Amniotic epithelial cell (primary cell): ENCODE measurements around the gene TDRD6.
"Not testable (repeated sequence)": the region's sequence is repeated elsewhere in the genome, so short reads cannot be mapped to it uniquely, and the experiment has no call there.

ENCODE experiments used
- DNase-seq: peaks from one replicate; pipeline ENCODE4 v3.0.0-alpha.2; 2010; ENCODE audit warnings: low read depth

TDRD6 gene, protein sequence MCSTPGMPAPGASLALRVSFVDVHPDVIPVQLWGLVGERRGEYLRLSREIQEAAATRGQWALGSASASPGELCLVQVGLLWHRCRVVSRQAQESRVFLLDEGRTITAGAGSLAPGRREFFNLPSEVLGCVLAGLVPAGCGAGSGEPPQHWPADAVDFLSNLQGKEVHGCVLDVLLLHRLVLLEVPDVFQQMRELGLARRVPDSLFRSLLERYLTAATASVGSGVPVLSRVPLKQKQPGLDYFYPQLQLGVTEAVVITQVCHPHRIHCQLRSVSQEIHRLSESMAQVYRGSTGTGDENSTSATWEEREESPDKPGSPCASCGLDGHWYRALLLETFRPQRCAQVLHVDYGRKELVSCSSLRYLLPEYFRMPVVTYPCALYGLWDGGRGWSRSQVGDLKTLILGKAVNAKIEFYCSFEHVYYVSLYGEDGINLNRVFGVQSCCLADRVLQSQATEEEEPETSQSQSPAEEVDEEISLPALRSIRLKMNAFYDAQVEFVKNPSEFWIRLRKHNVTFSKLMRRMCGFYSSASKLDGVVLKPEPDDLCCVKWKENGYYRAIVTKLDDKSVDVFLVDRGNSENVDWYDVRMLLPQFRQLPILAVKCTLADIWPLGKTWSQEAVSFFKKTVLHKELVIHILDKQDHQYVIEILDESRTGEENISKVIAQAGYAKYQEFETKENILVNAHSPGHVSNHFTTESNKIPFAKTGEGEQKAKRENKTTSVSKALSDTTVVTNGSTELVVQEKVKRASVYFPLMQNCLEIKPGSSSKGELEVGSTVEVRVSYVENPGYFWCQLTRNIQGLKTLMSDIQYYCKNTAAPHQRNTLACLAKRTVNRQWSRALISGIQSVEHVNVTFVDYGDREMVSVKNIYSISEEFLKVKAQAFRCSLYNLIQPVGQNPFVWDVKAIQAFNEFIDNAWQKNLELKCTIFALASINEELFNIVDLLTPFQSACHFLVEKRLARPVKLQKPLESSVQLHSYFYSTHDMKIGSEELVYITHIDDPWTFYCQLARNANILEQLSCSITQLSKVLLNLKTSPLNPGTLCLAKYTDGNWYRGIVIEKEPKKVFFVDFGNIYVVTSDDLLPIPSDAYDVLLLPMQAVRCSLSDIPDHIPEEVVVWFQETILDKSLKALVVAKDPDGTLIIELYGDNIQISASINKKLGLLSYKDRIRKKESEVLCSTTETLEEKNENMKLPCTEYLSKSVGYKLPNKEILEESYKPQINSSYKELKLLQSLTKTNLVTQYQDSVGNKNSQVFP (N-terminal part only)

DNA sequence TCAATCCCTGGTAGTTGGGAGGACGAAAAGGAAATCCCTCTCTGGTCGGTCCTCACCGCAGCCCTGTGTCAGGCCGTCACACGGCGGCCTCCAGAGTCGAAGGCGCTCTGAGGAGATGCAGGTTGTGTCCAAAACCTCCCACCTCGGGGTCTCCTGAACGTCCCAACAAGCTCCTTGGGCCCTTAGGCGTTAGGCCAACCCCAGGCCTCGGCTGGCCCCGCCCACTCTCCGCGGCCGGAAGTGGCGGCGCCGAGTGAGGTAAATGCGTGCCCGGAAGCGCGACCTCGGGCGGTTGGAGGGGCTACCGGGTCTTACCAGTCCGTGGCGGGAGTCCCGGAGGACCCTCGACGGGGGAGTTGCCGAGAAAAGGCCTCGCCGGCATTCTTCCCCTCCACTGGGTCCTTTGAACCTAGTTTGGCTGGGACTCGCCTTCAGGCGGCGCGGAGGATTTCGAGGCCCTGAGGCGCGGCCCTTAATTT, at the start of gene TDRD6:
TSS of gene TDRD6 (plus strand) at position 267 of the 479 bp plus-strand sequence. CDS start 244 bp downstream, outside the sequence.
- no peak for DNase-seq

DNA sequence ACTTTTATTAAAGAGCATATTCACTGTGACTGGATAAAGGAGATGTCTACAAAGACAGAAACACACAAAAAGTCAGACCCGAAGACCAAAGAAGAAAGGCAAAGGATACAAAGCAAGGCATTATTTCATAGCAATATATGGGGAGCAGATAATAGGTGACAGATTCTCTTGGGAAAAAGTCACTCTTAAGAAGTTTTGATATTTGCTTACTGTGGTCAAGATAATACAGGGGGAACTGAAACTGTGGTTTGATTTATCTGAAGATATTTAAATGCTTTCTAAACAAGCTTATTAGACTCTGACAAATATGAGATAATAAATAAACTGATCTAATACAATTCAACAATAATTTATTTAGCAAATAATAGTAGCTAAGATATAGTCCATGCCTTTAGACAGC, 49.8 kb upstream of the TDRD6 start:
- DNase-seq: no peak

DNA sequence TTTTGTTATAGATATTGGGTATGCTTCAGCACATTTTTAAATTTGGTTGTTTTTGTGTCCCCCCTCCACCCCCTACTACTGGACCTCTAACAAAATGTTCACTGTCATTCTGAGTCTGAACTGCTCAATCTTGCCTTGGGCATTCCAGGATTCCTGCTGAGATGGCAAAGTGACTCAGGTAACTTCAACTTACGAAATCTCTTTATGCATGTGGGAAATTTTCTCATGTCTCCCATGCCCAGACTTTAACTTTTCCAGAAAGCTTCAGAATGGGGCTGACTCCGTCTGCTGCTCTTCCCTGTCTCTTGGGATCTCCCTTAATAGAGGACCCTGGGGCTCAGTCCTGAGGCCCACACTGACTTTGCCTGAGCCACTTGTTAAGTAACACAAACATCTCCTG, 49.0 kb upstream of the TDRD6 start:
- DNase-seq: no peak

DNA sequence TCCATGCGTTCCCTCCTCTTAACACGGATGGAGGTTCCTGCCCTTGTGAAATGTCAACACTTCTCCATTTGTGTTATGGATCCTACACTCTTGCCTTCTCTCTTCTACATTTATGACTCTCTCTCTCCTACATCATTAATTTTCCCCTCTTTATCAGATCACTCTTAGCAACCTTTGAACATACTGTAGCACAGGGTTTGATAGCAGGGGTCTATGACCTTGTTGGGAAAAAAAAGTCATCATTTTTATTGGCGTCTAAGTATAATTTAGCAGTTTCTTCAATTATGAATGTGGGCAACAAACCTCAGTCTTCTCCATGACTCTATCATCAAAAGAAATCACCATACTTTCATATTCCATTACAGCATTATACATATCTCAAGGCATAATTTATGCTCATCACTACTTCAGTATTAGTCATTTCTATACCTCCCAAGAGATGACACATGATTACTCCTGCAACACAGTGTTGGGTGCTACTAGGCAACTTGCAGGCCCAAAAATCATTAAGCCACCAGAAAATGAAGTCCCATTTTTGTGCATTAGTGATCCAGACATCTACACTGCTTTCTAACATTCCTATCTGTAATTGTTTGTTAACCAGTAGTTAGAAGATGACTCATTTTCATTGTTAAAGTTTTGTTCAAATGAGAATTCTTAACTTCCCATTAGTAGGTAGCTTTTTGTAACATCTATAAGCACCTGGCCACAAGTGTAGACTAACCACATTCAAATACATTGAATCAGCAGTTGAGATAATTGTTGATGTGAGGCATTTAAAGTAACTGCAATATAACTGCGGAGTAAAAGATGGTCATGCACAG, 44.5 kb upstream of the TDRD6 start:
- DNase-seq: no peak

DNA sequence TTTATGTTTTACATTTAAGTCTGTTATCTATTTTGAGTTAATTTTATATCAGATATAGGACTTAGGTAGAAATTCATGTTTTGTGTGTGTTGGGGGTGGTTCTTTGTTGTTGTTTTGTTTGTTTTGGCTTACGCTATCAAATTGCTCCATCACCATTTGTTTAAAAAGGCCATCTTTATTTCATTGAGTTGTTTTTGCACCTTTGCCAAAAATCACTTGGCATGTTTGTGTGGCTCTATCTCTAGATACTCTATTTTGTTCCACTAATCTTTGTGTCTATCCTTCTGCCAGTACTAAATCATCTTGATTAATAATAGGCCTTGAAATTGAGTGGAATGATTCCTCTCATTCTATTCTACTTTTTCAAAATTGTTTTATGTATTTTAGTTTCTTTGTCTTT, 42.4 kb upstream of the TDRD6 start:
- no peak for DNase-seq

DNA sequence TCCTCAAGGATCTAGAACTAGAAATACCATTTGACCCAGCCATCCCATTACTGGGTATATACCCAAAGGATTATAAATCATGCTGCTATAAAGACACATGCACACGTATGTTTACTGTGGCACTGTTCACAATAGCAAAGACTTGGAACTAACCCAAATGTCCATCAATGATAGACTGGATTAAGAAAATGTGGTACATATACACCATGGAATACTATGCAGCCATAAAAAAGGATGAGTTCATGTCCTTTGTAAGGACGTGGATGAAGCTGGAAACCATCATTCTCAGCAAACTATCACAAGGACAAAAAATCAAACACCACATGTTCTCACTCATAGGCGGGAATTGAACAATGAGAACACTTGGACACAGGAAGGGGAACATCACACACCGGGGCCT, 39.6 kb upstream of the TDRD6 start:
- not testable (repeated sequence) for DNase-seq

DNA sequence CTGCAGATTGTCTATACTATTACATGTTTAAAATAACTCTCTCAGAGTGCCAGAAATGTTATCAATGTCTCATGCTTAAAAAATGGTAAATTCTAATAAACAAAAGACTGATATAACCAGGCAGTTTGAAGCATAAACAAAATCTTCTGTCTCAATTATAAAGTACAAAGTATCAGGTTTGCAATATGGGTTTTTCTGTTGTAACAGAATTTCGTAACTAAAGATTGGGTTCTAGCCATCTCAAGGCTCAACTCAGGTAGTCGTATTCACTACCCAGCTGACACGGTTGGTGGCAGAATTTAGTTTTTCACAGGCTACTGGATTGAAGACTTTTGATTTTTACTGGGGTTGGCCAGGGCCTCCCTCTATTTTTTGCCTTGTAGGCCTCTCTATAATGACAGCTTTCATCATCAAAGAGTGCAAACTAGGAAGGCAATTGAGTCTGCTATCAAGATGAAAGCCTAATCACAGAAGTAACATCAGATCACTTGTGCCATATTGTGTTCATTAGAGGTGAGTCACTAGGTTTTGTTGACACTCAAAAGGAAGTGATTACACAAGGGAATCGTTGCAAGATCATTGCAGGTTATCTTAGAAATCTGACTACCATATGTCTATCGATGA, 38.7 kb upstream of the TDRD6 start:
- DNase-seq: peak; percentile 9

DNA sequence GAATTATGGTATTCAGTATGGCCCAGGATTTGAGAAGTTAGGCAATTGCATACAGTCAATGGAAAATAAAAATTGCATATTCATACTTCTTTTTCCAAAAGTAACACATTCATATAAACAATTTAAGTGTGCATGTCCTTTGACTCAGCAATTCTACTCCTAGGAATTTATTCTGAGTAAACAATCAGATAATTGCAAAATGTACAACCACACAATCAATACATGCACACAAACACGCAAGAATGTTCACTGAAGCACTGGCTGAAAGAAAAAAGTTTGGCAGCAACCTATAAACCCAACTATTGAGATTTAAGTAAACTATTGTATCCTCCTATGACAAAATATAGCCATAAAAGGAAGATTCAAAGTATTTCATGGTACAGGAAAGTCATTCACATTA, 36.7 kb upstream of the TDRD6 start:
- no peak for DNase-seq

DNA sequence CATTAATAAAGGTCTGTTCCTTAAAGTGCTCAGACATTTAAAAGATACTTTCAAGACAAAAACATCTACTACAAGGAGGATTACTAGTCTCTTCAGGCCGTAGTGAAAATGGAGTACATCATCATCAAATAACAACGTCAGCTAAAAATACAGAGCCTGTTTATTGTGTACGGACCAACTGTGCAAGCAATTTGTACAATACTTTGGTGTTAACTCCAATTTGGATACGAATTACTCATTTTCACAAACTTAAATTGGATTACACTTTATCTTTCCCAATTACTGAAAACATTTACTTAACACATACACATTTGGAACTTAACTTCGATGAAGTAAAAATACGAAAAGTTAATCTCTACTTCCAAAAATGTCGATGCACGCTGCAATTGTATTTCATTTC, 35.9 kb upstream of the TDRD6 start:
- DNase-seq: no peak

DNA sequence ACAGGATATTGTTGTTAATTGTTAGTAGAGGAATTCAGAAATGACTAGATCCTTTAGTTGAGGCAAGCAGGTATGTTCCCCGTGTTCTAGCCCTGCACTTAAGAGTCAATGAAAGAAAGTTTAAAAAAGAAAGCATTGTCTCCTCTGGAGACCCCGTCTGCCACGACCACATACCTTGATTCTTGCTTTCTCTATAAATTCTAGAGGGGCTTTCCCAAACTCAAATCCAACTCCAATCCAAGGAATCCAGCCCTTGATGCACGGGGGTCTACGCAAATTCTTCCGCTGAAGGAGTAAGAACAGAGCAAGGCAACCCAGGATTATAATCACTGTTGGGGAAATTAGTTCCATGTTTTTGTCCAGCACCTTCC, 35.5 kb upstream of the TDRD6 start:
- no peak for DNase-seq

DNA sequence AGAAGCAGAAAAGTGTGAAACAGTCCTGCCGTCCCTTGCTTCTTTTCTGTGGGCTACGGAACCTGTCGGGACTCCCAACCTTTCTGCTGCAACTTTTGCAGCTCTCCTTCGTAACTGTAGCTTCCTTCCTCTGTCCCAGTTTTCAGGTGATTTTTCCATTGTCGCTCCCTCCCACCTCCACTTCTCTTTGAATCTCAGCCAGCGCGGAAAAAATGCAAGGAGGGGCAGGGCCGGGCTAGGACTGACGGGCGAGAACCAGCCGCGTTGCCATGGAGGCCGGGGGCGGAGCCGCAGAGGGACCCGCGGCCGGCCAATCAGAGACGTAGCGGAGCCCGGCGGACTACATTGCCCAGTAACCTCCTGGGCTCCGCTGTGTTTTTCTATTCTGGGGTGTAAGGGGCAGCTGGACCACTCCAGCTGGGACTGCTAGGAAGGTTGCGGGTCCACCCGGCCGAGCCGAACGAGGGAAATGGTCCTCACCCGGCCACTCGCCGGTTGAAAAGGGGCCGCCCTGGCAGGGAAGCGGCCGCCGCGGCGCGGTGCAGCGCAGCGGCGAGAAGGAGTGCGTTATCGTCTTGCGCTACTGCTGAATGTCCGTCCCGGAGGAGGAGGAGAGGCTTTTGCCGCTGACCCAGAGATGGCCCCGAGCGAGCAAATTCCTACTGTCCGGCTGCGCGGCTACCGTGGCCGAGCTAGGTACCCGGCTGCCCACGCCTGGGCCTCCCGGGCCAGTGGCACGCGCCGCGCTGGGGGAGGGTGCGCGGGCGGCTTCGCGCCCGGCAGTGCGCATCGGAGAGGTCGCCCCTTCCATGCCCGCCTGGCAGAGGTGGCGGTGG, 34.9 kb upstream of the TDRD6 start, which contains the start of the genes CYP39A1 and SLC25A27:
TSS of gene CYP39A1 (minus strand) at position 216 of the 836 bp plus-strand sequence. CDS start 236 bp downstream, outside the sequence.
TSS of gene SLC25A27 (plus strand) at position 373 of the 836 bp plus-strand sequence. CDS start at position 591, 218 bp downstream.
- peak; percentile 76 for DNase-seq

DNA sequence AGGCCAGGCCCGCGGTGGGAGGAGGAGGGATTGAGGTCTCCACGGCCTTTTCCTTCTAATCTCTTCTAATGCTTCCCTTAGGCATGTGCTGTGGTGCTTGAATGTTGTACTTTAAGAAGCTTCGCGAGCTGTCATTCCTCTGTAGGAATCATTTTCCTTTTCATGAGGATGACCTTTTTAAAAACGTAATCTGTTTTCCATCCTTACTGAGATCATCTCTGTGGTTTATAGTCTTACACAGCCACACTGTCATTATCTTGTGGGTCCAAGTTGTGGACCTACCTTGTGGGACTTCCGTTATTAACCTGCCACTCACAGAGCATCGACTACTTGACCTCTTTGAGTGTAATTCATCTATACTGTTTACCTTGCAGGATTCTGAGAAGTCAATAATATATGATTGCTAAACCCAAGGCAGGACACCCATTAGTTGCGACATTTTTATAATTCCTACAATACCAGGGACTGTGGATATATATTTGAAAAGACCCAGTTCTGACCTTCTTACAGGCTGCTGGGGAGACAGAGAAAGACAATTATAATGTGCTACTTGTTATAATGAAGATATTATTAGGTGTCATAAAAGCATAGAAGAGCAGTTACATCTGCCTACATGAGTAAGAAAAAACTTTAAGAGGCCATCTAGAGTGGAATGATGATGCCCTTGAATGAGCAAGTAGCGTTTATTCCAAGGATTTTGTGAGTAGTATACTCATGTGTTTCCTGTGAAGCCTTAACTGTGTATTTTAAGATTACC, 34.1 kb upstream of the TDRD6 start:
- no peak for DNase-seq

DNA sequence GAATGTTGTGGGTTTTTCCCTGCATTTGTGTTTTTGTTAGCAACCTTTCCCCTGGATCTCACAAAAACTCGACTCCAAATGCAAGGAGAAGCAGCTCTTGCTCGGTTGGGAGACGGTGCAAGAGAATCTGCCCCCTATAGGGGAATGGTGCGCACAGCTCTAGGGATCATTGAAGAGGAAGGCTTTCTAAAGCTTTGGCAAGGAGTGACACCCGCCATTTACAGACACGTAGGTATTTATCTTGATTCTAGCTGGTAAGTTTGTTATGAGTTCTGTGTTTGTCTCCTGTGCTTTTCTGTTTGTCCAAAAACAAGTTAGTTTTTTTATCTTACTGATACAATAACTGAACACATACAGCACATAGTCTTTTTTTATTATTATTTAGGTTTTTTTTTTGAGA, 31.9 kb upstream of the TDRD6 start:
- peak; percentile 8 for DNase-seq

DNA sequence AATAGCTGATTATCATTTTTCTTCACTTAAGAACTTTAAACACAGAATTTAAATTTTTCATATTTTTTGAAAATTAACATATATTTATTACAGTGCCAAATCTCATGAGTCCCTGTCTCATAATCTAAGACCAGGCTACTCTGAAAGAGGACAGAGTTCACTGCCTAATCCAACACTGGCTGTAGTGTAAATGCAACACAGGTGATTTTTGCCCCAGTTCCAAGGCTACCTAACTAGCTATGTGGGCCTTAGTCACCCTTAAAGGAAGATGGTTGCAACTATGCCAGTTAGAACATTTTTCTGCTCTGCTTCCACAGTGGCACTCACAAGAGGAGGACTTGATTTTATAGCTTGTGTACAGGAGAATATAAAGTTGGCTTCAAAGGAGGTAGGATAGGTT, 30.0 kb upstream of the TDRD6 start:
- no peak for DNase-seq

DNA sequence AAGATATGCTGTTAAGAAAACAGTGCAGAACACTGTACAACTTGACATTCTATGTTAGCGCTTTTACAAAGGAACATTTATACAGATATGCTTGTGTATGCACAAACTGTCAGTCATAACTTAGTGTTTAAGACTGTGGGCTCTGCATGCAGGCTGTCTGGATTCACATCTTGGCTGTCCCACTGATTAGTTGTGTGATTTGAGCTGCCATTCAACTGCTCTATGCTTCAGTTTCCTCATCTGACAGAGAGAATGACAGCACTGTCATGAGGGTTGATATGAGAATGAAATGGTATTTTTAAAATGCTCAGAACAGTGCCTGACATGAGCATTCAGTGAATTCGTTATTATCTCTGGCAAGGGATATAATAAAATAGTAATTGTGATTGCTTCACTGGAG, 26.2 kb upstream of the TDRD6 start:
- DNase-seq: no peak

DNA sequence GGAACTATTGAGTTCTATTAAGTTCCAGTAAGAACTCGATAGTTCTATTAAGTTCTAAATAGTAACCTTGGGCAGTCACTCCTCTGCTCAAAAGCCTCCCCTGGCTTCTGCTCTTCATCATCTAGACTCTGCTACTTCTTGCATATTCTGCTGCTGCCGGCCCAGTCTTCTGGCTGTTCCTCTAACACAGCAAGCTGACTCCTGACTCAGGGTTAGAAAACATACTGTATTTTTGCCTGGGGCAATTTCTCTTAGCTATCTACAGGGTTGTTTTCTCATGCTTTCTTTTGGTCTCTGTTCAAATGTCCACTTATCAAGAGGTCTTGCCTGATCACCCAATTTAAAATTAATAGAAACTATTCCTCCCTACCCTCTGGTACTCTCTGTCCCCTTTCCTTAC, 20.3 kb upstream of the TDRD6 start:
- DNase-seq: no peak

DNA sequence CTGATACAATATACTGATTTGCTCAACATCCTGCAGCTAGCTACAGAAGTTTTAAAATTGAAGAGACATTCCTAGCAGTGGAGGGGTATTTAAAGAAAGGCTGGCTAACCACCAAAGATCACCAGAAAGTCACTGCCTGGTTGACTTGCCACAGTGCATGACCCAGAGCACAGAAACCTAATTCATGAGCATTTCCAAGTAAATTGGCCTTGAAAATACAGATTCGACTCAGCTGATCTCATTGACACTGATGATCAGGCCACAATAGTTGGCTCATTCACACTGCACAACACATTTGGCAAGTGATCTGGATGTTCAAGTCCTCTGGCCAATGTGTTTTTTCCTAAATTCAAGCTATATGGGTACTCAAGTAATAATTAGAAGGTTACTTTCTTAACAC, 13.3 kb upstream of the TDRD6 start:
- DNase-seq: no peak

DNA sequence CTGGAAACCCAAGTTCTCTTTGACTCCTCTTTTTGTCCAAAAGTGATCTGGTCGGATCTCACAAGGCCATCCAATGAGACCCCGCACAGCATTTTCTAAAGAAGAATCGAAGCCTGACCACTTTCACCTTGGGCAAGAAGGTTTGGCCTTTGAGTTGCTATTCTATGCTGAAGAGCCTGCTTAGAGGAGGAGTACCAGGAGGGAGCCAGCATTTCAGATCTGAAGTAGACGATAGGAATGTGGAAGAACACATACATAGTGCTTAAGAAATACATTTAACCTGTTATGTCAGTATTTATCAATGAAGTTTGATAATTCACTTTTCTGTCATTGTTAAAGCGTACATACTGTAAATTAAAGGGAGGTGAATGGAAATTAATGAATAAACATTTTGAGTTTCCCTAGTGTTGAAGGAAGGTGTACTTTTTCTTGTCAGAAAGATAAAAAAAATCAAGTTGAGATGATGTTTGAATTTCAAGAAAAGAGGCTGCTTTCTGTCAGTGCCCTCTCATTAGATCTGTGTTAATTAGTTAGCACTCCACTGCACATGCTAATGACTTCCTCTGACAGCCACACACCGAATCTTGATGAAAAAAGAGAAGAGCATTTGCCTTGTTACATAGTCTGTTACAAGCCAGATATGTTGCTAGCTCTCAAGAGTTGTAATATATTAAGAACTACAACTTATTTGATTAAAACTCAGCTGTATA, 10.9 kb upstream of the TDRD6 start:
- DNase-seq: no peak
